NCI-H460 (cell line): ENCODE measurements around the gene RBFOX1. TPM values are rescaled to one million over a fixed set of nuclear protein-coding genes. Genes with fewer than 3 reads are reported as not detected.

Experiments
- DNase-seq: peaks from one replicate; pipeline ENCODE4 v3.0.0-alpha.2; 2016; ENCODE audit warnings: low read depth; ENCODE audit errors: extremely low read depth
- total RNA-seq: library from RNA; depleted of rRNA; stranded (reverse); fragments of >200 nt; shearing (Covaris generic); gene quantifications from 2 replicates; pipeline ENCODE4 v1.2.3, GENCODE V29; 2014

RBFOX1 gene
- total RNA-seq, 1 experiment from 2014 or later = not detected

- DNase-seq = no peak
Measured at GRCh38 chr16:7571366-7571765, 238.7 kb downstream of the RBFOX1 start.

- DNase-seq = no peak
Measured at GRCh38 chr16:7577588-7577987, 244.9 kb downstream of the RBFOX1 start.

GRCh38 chr16:7579454-7579853, 246.8 kb downstream of the RBFOX1 start:
- no peak for DNase-seq

DNA sequence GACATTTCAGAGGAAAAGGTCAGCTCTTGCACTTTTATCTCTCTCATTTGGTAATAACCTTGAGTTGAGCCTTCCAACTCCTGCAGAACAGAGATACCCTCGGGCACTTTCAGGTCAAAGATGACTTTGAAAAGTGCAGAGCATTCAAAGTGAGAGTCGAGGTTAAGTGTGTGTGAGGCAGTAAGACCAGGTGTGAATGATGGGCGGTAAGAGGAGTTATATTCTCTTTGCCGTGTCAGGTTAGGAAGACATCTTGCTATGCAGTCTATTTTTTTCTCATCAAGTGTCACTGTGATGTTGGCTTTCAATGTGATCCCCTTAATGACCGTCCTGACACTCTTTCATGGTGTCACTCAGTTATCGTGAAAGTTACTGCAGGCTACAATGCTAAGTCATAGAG, 248.5 kb downstream of the RBFOX1 start:
- DNase-seq = no peak

DNA sequence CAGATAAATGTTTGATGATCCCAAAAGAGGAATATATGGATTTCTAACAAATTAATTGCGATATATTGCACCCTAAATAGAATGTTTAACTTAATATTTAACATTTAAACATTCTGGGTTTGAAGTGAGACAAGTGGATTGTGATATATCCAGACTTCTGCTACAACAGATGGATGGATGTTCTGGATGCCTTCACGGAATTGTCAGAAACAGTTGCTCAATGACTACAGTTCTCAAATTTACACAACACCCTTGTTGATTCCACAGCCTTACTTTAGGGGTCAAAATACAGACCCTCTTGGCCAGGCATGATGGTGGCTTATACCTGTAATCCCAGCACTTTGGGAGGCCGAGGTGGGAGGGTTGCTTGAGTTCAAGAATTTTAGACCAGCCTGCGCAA, 250.8 kb downstream of the RBFOX1 start:
- DNase-seq = no peak

GRCh38 chr16:7584561-7584960, 251.9 kb downstream of the RBFOX1 start:
- DNase-seq = no peak

DNA sequence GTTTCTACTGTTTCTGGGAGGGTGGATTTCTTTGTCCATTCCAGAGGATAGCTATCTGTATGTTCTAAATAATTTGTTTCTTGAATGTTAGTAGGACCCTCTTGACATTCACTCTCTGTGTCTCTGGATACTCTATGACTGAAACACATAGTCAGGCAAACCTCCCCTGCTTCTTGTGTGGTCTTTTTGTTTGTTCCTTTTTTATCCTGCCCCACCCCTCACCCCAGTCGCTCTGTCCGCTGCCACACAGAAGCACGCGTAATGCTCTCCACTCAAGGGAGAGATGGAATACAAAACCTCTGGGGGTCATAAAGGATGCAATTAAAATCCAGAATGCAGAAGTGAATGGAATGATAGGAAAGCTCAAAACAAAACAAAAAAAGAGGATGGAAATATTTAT, 253.1 kb downstream of the RBFOX1 start:
- DNase-seq = no peak

DNA sequence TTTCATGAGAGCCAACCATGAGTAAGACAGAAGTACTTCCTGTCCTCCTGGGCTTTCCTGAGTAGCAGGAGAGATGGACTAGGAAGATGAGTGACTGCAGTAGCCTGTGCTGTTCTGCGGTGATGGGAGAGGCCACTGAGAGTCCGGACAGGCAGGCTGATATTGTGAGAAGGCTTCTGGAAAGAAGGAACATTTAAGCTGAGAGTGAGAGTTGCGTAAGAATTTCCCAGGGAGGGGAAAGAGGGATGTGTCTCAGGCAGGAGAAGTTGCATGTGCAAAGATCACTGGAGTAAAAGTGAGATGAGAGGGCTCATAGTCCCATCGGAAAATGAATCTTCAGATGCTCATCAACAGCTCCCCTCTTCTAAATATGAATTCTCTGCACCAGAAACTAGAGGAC, 258.3 kb downstream of the RBFOX1 start:
- no peak for DNase-seq

DNA sequence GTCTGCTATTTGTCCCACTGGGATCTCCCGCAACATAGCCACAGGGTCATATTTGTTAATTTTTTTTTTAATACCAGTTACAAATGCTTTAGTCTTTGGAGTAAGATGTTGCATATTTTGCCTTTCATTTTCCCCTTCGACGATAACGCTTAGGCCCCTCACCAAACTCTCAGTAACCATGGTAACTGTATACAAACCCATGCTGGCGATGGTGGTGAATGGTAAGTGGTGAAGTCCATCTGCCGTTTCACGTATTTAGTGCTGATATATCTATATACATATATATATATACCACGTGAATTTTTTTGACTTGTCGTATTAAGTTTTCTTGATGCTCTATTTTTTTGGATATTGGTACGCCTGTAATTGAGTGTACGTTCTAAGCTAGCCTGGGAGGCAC, 263.7 kb downstream of the RBFOX1 start:
- no peak for DNase-seq

- DNase-seq = no peak
Measured at GRCh38 chr16:7597677-7598076, 265.0 kb downstream of the RBFOX1 start.

GRCh38 chr16:7601100-7601499, 268.5 kb downstream of the RBFOX1 start:
- no peak for DNase-seq

GRCh38 chr16:7602291-7602950, 269.8 kb downstream of the RBFOX1 start:
- no peak for DNase-seq

DNA sequence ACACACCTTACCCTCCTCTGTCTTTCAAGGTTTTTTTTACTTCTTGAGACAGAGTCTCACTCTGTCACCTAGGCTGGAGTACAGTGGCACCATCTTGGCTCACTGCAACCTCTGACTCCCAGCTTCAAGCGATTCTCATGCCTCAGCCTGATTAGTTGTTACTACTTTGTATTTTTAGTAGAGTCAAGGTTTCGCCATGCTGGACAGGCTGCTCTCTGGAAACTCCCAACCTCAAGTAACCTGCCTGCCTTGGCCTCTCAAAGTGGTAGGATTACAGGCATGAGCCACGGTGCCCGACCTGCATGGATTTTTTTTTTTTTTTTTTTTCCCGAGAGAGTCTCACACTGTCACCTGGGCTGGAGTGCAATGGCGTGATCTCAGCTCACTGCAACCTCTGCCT, 273.2 kb downstream of the RBFOX1 start:
- no peak for DNase-seq

DNA sequence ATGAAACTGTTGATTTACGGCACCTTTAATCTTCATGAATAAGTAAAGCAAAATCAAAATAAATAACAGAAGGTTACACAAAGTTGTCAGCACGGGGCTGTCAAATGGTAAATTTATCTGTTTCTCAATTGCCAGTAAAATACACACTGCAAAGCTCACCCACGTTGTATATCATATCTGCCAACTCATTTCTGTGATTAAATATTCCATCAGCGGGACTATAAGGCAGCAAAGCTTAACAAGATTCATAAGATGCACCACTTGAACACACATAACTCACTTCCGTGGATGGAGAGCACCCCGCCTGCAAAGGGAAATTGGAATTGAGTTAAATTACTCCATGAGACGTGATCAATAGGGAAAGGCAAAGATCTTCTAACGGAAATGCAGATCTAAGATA, 280.0 kb downstream of the RBFOX1 start:
- DNase-seq = no peak

DNA sequence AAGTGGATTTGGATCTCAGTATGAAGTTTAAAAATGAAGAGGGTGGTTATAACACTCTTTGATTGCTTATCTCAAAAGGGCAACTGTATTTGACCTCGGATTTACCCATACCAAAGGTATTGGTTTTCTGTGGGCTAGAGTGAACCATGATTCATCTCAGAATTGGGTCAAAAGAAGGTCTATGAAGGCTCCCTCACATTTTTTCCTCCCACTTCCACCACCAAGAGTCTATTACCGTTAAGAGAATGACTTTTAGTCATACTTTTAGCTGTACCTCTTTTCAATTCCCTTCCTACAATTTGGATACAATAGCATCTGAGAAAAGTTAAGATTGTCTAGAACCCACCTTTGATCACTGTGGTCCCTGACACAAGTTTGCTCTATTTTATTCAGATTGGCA, 280.9 kb downstream of the RBFOX1 start:
- no peak for DNase-seq

DNA sequence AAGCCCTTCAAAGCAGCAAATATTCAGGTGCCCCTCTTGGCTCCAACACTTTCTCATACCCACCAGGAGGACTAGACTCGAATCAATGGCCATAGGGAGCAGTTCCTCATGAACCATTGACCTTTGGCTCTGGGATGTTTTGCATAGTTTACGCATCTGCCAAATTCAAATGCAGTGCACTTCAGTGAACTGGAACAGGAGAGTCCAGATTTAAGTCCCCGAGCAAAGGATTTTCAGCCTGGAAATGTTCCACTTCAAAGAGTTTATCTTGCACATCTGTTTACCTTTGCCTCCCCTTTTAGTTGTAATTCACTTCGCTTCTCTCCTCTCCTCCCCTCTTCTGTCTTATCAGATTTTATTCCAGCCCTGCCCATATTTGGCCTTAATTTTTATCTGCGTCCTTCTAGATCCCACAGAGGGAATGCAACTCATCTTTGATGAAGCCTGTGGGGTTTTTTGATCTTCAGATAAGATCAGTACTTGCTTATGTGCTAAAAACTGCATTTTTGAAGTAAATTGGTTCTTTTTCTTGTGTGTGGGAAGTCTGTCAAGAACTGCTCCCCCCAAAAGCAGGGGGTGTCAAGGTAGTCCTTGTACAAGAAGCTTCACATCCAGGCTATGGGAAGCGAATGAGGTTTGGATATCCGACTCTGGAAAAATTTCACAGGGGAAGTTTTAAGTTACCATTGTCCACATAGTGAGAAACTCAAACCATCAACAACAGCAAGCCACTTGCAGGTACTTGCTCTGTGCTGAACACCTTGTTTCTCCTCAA, 281.6 kb downstream of the RBFOX1 start:
- no peak for DNase-seq

GRCh38 chr16:7615565-7615964, 282.9 kb downstream of the RBFOX1 start:
- DNase-seq = no peak

GRCh38 chr16:7624871-7625766, 292.5 kb downstream of the RBFOX1 start:
- DNase-seq = no peak

DNA sequence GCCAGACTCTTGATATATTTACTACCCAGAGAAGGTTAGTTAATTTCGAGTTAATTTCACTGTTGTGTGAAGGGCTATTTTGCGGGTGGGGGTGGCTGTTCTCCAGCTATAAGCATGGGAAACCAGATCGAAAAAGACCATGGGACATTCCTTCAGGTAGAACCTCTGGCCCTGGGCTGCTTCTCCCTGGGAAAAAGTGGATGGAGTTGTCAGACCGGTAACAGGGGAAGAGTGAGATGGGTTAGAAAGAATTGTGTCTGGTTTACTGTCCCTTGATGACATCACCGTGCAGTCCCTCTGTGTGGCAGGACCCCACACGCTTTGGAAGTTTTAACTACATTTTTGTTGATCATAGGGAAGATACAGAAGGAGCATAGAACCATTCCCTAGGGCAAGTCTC, 296.3 kb downstream of the RBFOX1 start:
- no peak for DNase-seq

- no peak for DNase-seq
Measured at GRCh38 chr16:7629571-7629970, 296.9 kb downstream of the RBFOX1 start.

- DNase-seq = no peak
Measured at GRCh38 chr16:7637446-7637845, 304.8 kb downstream of the RBFOX1 start.
